Upper lobe of right lung (tissue), 1 donor: ENCODE results near the gene SUSD6. TPM values are rescaled to one million over a fixed set of nuclear protein-coding genes. Genes with fewer than 3 reads are reported as not detected.
"Not testable (repeated sequence)": the region's sequence is repeated elsewhere in the genome, so short reads cannot be mapped to it uniquely, and the experiment has no call there.

Experiments used
- ATAC-seq: fragments of 200-7000 bp; cut with Tn5 transposase; one replicate; pipeline ENCODE4 v1.9.1; 2020; ENCODE audit warnings: mild to moderate bottlenecking, moderate library complexity
- DNase-seq: peaks from one replicate; pipeline ENCODE4 v3.0.0-alpha.2; 2020
- H3K27ac ChIP-seq: fragments of 200-600 bp; one replicate; pipeline ENCODE4 v1.8.0; 2022
- H3K27me3 ChIP-seq: fragments of 200-600 bp; one replicate; pipeline ENCODE4 v1.8.0; 2022; ENCODE audit warnings: mild to moderate bottlenecking
- H3K36me3 ChIP-seq: fragments of 200-600 bp; one replicate; pipeline ENCODE4 v1.8.0; 2022
- H3K4me1 ChIP-seq: fragments of 200-600 bp; one replicate; pipeline ENCODE4 v1.8.0; 2022
- H3K4me3 ChIP-seq: fragments of 200-600 bp; one replicate; pipeline ENCODE4 v1.8.0; 2022; ENCODE audit warnings: mild to moderate bottlenecking
- H3K9me3 ChIP-seq: fragments of 200-600 bp; one replicate; pipeline ENCODE4 v1.8.0; 2022
- CTCF ChIP-seq: fragments of 200-600 bp; IDR thresholded peaks from one replicate; pipeline ENCODE4 v1.8.0; 2022; ENCODE audit warnings: antibody characterized with exemption
- intact Hi-C: fragments of 100-400 bp; cut with DNase I; formaldehyde crosslinking; loops from one replicate; pipeline ENCODE4 v1.11.0; 2022
- total RNA-seq: library from RNA; stranded (reverse); fragmentation: NEBNext Ultra II Directional; extraction: Animal tissue kit (Norgen Biotek cat#: 25700); gene quantifications from one replicate; pipeline ENCODE4 v1.2.1, GENCODE V29; 2021
- donor health status: DM: no; HTN: yes; CAD: no; lungs with severe emphysema.

Gene SUSD6
- total RNA-seq, 1 donor from 2014 or later: 87.5 TPM

- Histone ChIP-seq H3K36me3 (peaks cover 33% of the 10 kb centered on the region), H3K9me3 (no peaks in the 10 kb centered on the region), H3K4me1 (peaks cover 69% of the 10 kb centered on the region), H3K27ac (peak overlapping the region; percentile 79), H3K27me3 (no peaks in the 10 kb centered on the region), H3K4me3 (no peak overlapping the region)
- ATAC-seq (peak; percentile 84), DNase-seq (peak; percentile 89)
- intact Hi-C loops: no loop called here
- TF ChIP-seq CTCF: no peak
Measured at GRCh38 chr14:69712599-69713088, 101.2 kb downstream of the SUSD6 start.

GRCh38 chr14:69713209-69713781 lies 101.9 kb downstream of the SUSD6 start:
- TF ChIP-seq CTCF: no peak
- Histone ChIP-seq H3K4me1 (peaks cover 69% of the 10 kb centered on the region), H3K27me3 (no peaks in the 10 kb centered on the region), H3K9me3 (no peaks in the 10 kb centered on the region), H3K4me3 (no peak overlapping the region), H3K36me3 (peaks cover 27% of the 10 kb centered on the region), H3K27ac (peak overlapping the region; percentile 79)
- intact Hi-C loops: no loop called here
- DNase-seq (no peak), ATAC-seq (no peak)

GRCh38 chr14:69713993-69714679 lies 102.7 kb downstream of the SUSD6 start:
- H3K4me3 ChIP-seq: no peak overlapping the region
- H3K27ac ChIP-seq: peak overlapping the region; percentile 79
- H3K4me1 ChIP-seq: peaks cover 75% of the 10 kb centered on the region
- no peak for ATAC-seq
- TF ChIP-seq CTCF: no peak
- no peaks in the 10 kb centered on the region for H3K9me3 ChIP-seq
- peaks cover 18% of the 10 kb centered on the region for H3K36me3 ChIP-seq
- H3K27me3 ChIP-seq: no peaks in the 10 kb centered on the region
- intact Hi-C loops: no loop called here
- no peak for DNase-seq

GRCh38 chr14:69715725-69716477 lies 104.5 kb downstream of the SUSD6 start:
- ATAC-seq (peak; percentile 30), DNase-seq (peak; percentile 77)
- Histone ChIP-seq H3K9me3 (no peaks in the 10 kb centered on the region), H3K4me1 (peaks cover 81% of the 10 kb centered on the region), H3K36me3 (peaks cover under 1% of the 10 kb centered on the region), H3K27ac (peak overlapping the region; percentile 73), H3K27me3 (no peaks in the 10 kb centered on the region), H3K4me3 (no peak overlapping the region)
- no peak for TF ChIP-seq CTCF
- intact Hi-C loops: no loop called here

GRCh38 chr14:69716478-69717187 lies 105.2 kb downstream of the SUSD6 start:
- Histone ChIP-seq H3K36me3 (no peaks in the 10 kb centered on the region), H3K27me3 (no peaks in the 10 kb centered on the region), H3K27ac (peak overlapping the region; percentile 73), H3K4me3 (no peak overlapping the region), H3K9me3 (no peaks in the 10 kb centered on the region), H3K4me1 (peaks cover 74% of the 10 kb centered on the region)
- no peak for TF ChIP-seq CTCF
- intact Hi-C loops: no loop called here
- ATAC-seq (peak; percentile 44), DNase-seq (no peak)

GRCh38 chr14:69718614-69719013 lies 107.2 kb downstream of the SUSD6 start:
- DNase-seq, H3K4me3 ChIP-seq, H3K36me3 ChIP-seq, ATAC-seq, intact Hi-C loops, H3K9me3 ChIP-seq, H3K27me3 ChIP-seq: not testable (repeated sequence)
- Histone ChIP-seq H3K4me1 (peaks cover 54% of the 10 kb centered on the region), H3K27ac (peak overlapping the region; percentile 67)
